ENCODE measurements around the gene SF3A2. TPM values are rescaled to one million over a fixed set of nuclear protein-coding genes. Genes with fewer than 3 reads are reported as not detected.

SF3A2 gene
- total RNA-seq, 2 donors from 2014 or later = 15.5 to 30.1 TPM

GRCh38 chr19:2270423-2271233 lies 34.0 kb downstream of the SF3A2 start:
- WGBS, 2 donors = 0% methylated on average over 13 to 78 of the region's 88 CpGs
- ATAC-seq = peak; percentile 45
- peaks cover 0 to 2% of the 10 kb centered on the region in 2 donors for H3K36me3 ChIP-seq (replicated peaks in 1 of 2; ENCODE audit: insufficient read depth in 1 of 2, low read depth in 2 of 2)
- H3K9me3 ChIP-seq = no peaks in the 10 kb centered on the region
- peaks cover 54% of the 10 kb centered on the region for H3K4me1 ChIP-seq
- H3K4me3 ChIP-seq = peak overlapping the region; percentile 99 to 100
- H3K27me3 ChIP-seq = no peaks in the 10 kb centered on the region
- TF ChIP-seq POLR2A (IDR thresholded peaks at IDR 0.05) (peak; percentile 68 to 88 (median 84)), CTCF (IDR thresholded peaks at IDR 0.05) (no peak)
- peak; percentile 85 to 89 (median 86) for DNase-seq
- H3K27ac ChIP-seq = peak overlapping the region; percentile 95 to 100 (median 98)
- intact Hi-C loops (cut with DNase I) = loop anchor here (5.0 kb wide), 1 partner anchor 113 kb away; no protein-coding TSS in a partner anchor

GRCh38 chr19:2271234-2272103 lies 34.8 kb downstream of the SF3A2 start:
- 10 to 14% methylated on average over 15 to 43 of the region's 43 CpGs for WGBS, 2 donors
- H3K4me3 ChIP-seq = peak overlapping the region; percentile 99 to 100
- no peaks in the 10 kb centered on the region for H3K9me3 ChIP-seq
- H3K36me3 ChIP-seq (replicated peaks in 1 of 2; ENCODE audit: insufficient read depth in 1 of 2, low read depth in 2 of 2) = peaks cover 0 to 2% of the 10 kb centered on the region in 2 donors
- peak overlapping the region; percentile 95 to 100 (median 98) for H3K27ac ChIP-seq
- TF ChIP-seq CTCF (IDR thresholded peaks at IDR 0.05) (no peak), POLR2A (IDR thresholded peaks at IDR 0.05) (peak in 1 of 3 donors; percentile 14)
- no peaks in the 10 kb centered on the region for H3K27me3 ChIP-seq
- intact Hi-C loops (cut with DNase I) = loop anchor here (5.0 kb wide), 1 partner anchor 114 kb away; no protein-coding TSS in a partner anchor
- H3K4me1 ChIP-seq = peaks cover 52% of the 10 kb centered on the region
- ATAC-seq = no peak
- peak in 3 of 4 donors; percentile 44 to 46 (median 46) for DNase-seq

DNA sequence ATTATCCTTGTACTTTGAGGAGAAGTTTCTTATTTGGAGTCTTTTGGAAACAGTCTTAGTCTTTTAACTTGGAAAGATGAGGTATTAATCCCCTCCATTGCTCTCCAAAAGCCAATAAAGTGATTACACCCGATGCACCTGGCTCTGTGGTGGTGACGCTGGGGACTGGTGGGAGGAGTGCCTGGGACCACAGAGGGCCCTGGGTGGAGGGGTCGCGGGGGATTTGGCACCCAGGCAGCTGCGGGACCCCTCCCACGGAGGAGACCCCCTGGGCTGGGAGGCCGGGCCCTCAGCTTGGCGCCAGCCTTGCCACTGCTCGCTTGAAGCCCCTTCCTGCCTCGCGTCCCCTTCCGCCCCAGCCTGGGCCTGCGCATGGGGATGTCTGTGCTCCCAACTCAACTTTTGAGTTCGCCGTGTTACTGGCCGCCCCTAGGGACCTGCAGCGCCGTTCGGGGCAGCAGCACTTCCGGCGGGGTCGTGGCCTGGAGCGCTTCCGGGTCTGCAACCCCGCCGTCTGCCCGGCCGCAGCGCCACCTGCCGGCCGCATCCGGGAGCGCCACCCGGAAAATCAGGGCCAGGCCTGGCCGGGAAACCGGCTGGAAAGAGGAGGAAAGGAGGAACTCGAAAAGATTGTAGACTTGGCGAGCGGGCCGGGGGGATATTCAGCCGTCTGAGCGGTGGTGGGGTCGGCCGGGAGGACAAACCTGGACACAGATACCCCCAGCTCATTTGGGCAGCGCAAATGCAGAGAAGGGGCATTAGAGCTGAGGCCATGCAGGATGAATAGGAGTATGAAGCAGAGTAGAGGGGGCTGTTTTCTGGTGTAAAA lies 36.9 kb downstream of the SF3A2 start:
- TF ChIP-seq CTCF (IDR thresholded peaks at IDR 0.05) (peak; percentile 94 to 99 (median 96)), POLR2A (IDR thresholded peaks at IDR 0.05) (peak in 1 of 3 donors; percentile 24)
- peaks cover 46% of the 10 kb centered on the region for H3K4me1 ChIP-seq
- no peaks in the 10 kb centered on the region for H3K9me3 ChIP-seq
- intact Hi-C loops (cut with DNase I) = loop anchor here (5.0 kb wide), 1 partner anchor 116 kb away; no protein-coding TSS in a partner anchor
- no peaks in the 10 kb centered on the region for H3K27me3 ChIP-seq
- ATAC-seq = peak; percentile 19
- 11 to 25% methylated on average over 16 to 45 of the region's 45 CpGs for WGBS, 2 donors
- DNase-seq = peak; percentile 77 to 81 (median 79)
- peak overlapping the region; percentile 68 to 100 (median 87) for H3K27ac ChIP-seq
- H3K4me3 ChIP-seq = no peak overlapping the region
- H3K36me3 ChIP-seq (replicated peaks in 1 of 2; ENCODE audit: insufficient read depth in 1 of 2, low read depth in 2 of 2) = peaks cover 0 to 2% of the 10 kb centered on the region in 2 donors

- intact Hi-C loops (cut with DNase I) = loop anchor here (5.0 kb wide), 1 partner anchor 117 kb away; no protein-coding TSS in a partner anchor
- Histone ChIP-seq H3K27ac (peak overlapping the region in 3 of 4 donors; percentile 79 to 100 (median 95)), H3K9me3 (no peaks in the 10 kb centered on the region), H3K4me1 (peaks cover 44% of the 10 kb centered on the region), H3K27me3 (no peaks in the 10 kb centered on the region), H3K36me3 (replicated peaks in 1 of 2; ENCODE audit: insufficient read depth in 1 of 2, low read depth in 2 of 2) (peaks cover 0 to 2% of the 10 kb centered on the region in 2 donors), H3K4me3 (no peak overlapping the region)
- DNase-seq = no peak
- TF ChIP-seq POLR2A (IDR thresholded peaks at IDR 0.05) = no peak
- TF ChIP-seq CTCF (IDR thresholded peaks at IDR 0.05) = no peak
- ATAC-seq = no peak
- WGBS, 2 donors = 81 to 85% methylated on average over 9 of the region's 9 CpGs
These were observed 37.6 kb downstream of the SF3A2 start for GRCh38 chr19:2274185-2274711.
